ENCODE results near the gene CLPSL1.

Gene CLPSL1

GRCh38 chr6:35752330-35752729 is 28.5 kb upstream of the CLPSL1 start:
- DNase-seq (ENCODE audit: low spot score), result no peak
- no CpG with 5 or more reads among the region's 4 CpGs for WGBS, 2 donors (ENCODE audit: extremely low coverage in 2 of 2, insufficient read length in 2 of 2, insufficient replicate concordance in 1 of 2)

GRCh38 chr6:35754452-35755277 is 26.2 kb upstream of the CLPSL1 start:
- H3K4me2 ChIP-seq (ENCODE audit: insufficient read depth, low read length, poor library complexity, severe bottlenecking), result no peak overlapping the region
- no peak overlapping the region for H2BK12ac ChIP-seq (ENCODE audit: low read length)
- H4K91ac ChIP-seq (ENCODE audit: low read depth, low read length, poor library complexity), result no peak overlapping the region
- H3K4me3 ChIP-seq (ENCODE audit: low read length in 2 of 2), result no peak overlapping the region
- no peak overlapping the region for H2AK5ac ChIP-seq (ENCODE audit: low read depth, low read length)
- no peak overlapping the region for H3K27ac ChIP-seq (replicated peaks; ENCODE audit: low read length)
- H3K14ac ChIP-seq (ENCODE audit: low read length), result peak overlapping the region; percentile 25
- H3K4ac ChIP-seq (ENCODE audit: low read length), result no peak overlapping the region
- peak overlapping the region; percentile 65 for H2AFZ ChIP-seq (ENCODE audit: low read length)
- DNase-seq (ENCODE audit: low spot score), result no peak
- H2BK120ac ChIP-seq (ENCODE audit: low read depth, low read length), result no peak overlapping the region
- no peak overlapping the region for H3K9ac ChIP-seq (ENCODE audit: low read depth, low read length, poor library complexity)
- H3K4me1 ChIP-seq (ENCODE audit: control insufficient read depth in 2 of 2, insufficient read depth in 1 of 2, low read depth in 1 of 2, low read length in 2 of 2), result peaks cover 11 to 14% of the 10 kb centered on the region in 2 donors
- H4K8ac ChIP-seq (ENCODE audit: low read depth, low read length), result no peak overlapping the region
- no peaks in the 10 kb centered on the region for H3K27me3 ChIP-seq (ENCODE audit: control insufficient read depth in 3 of 3, insufficient read depth in 3 of 3, low read depth in 1 of 3, low read length in 3 of 3)
- H3K9me3 ChIP-seq (replicated peaks in 1 of 2; ENCODE audit: control insufficient read depth in 2 of 2, insufficient read depth in 1 of 2, low read depth in 1 of 2, low read length in 2 of 2), result no peaks in the 10 kb centered on the region
- no peaks in the 10 kb centered on the region for H3K79me1 ChIP-seq (ENCODE audit: low read depth, low read length)
- no CpG with 5 or more reads among the region's 6 CpGs for WGBS, 2 donors (ENCODE audit: extremely low coverage in 2 of 2, insufficient read length in 2 of 2, insufficient replicate concordance in 1 of 2)
- H3K36me3 ChIP-seq (replicated peaks in 1 of 2; ENCODE audit: control insufficient read depth in 2 of 2, insufficient read depth in 2 of 2, low read length in 2 of 2), result no peaks in the 10 kb centered on the region
- peak overlapping the region; percentile 74 for H3K18ac ChIP-seq (ENCODE audit: low read length)
- H3K23ac ChIP-seq (ENCODE audit: low read depth, low read length, poor library complexity), result no peak overlapping the region
- H2BK15ac ChIP-seq (ENCODE audit: low read length), result no peak overlapping the region
- no peak overlapping the region for H2BK5ac ChIP-seq (ENCODE audit: low read length)

More at GRCh38 chr6:35752330-35752729, 28.5 kb upstream of the CLPSL1 start:
- Histone ChIP-seq H2BK12ac (ENCODE audit: low read length) (no peak overlapping the region), H3K4me2 (ENCODE audit: insufficient read depth, low read length, poor library complexity, severe bottlenecking) (no peak overlapping the region), H2BK15ac (ENCODE audit: low read length) (no peak overlapping the region), H4K8ac (ENCODE audit: low read depth, low read length) (no peak overlapping the region), H3K9ac (ENCODE audit: low read depth, low read length, poor library complexity) (no peak overlapping the region), H3K4ac (ENCODE audit: low read length) (no peak overlapping the region), H2AFZ (ENCODE audit: low read length) (no peak overlapping the region), H2AK5ac (ENCODE audit: low read depth, low read length) (no peak overlapping the region), H3K18ac (ENCODE audit: low read length) (no peak overlapping the region), H4K91ac (ENCODE audit: low read depth, low read length, poor library complexity) (no peak overlapping the region), H3K14ac (ENCODE audit: low read length) (no peak overlapping the region), H3K4me3 (ENCODE audit: low read length in 2 of 2) (no peak overlapping the region), H3K23ac (ENCODE audit: low read depth, low read length, poor library complexity) (no peak overlapping the region), H2BK5ac (ENCODE audit: low read length) (no peak overlapping the region), H2BK120ac (ENCODE audit: low read depth, low read length) (no peak overlapping the region), H3K27me3 (ENCODE audit: control insufficient read depth in 3 of 3, insufficient read depth in 3 of 3, low read depth in 1 of 3, low read length in 3 of 3) (no peaks in the 10 kb centered on the region), H3K4me1 (ENCODE audit: control insufficient read depth in 2 of 2, insufficient read depth in 1 of 2, low read depth in 1 of 2, low read length in 2 of 2) (peaks cover 7 to 9% of the 10 kb centered on the region in 2 donors), H3K79me1 (ENCODE audit: low read depth, low read length) (no peaks in the 10 kb centered on the region), H3K27ac (replicated peaks; ENCODE audit: low read length) (no peak overlapping the region), H3K36me3 (replicated peaks in 1 of 2; ENCODE audit: control insufficient read depth in 2 of 2, insufficient read depth in 2 of 2, low read length in 2 of 2) (no peaks in the 10 kb centered on the region), H3K9me3 (replicated peaks in 1 of 2; ENCODE audit: control insufficient read depth in 2 of 2, insufficient read depth in 1 of 2, low read depth in 1 of 2, low read length in 2 of 2) (peaks cover 0 to 2% of the 10 kb centered on the region in 2 donors)

GRCh38 chr6:35755278-35755924 is 25.4 kb upstream of the CLPSL1 start:
- no peak overlapping the region for H3K4me2 ChIP-seq (ENCODE audit: insufficient read depth, low read length, poor library complexity, severe bottlenecking)
- no peak overlapping the region for H2BK120ac ChIP-seq (ENCODE audit: low read depth, low read length)
- peak overlapping the region; percentile 65 for H2AFZ ChIP-seq (ENCODE audit: low read length)
- H2BK5ac ChIP-seq (ENCODE audit: low read length), result no peak overlapping the region
- no peak overlapping the region for H4K8ac ChIP-seq (ENCODE audit: low read depth, low read length)
- no CpG with 5 or more reads among the region's 3 CpGs for WGBS, 2 donors (ENCODE audit: extremely low coverage in 2 of 2, insufficient read length in 2 of 2, insufficient replicate concordance in 1 of 2)
- H3K18ac ChIP-seq (ENCODE audit: low read length), result no peak overlapping the region
- H4K91ac ChIP-seq (ENCODE audit: low read depth, low read length, poor library complexity), result no peak overlapping the region
- H3K4me3 ChIP-seq (ENCODE audit: low read length in 2 of 2), result no peak overlapping the region
- no peak overlapping the region for H2BK12ac ChIP-seq (ENCODE audit: low read length)
- H3K23ac ChIP-seq (ENCODE audit: low read depth, low read length, poor library complexity), result no peak overlapping the region
- no peak overlapping the region for H3K27ac ChIP-seq (replicated peaks; ENCODE audit: low read length)
- no peaks in the 10 kb centered on the region for H3K36me3 ChIP-seq (replicated peaks in 1 of 2; ENCODE audit: control insufficient read depth in 2 of 2, insufficient read depth in 2 of 2, low read length in 2 of 2)
- no peaks in the 10 kb centered on the region for H3K79me1 ChIP-seq (ENCODE audit: low read depth, low read length)
- H3K4me1 ChIP-seq (ENCODE audit: control insufficient read depth in 2 of 2, insufficient read depth in 1 of 2, low read depth in 1 of 2, low read length in 2 of 2), result peaks cover 11 to 14% of the 10 kb centered on the region in 2 donors
- no peaks in the 10 kb centered on the region for H3K9me3 ChIP-seq (replicated peaks in 1 of 2; ENCODE audit: control insufficient read depth in 2 of 2, insufficient read depth in 1 of 2, low read depth in 1 of 2, low read length in 2 of 2)
- H2AK5ac ChIP-seq (ENCODE audit: low read depth, low read length), result no peak overlapping the region
- H2BK15ac ChIP-seq (ENCODE audit: low read length), result no peak overlapping the region
- H3K14ac ChIP-seq (ENCODE audit: low read length), result no peak overlapping the region
- no peak overlapping the region for H3K4ac ChIP-seq (ENCODE audit: low read length)
- no peak for DNase-seq (ENCODE audit: low spot score)
- no peak overlapping the region for H3K9ac ChIP-seq (ENCODE audit: low read depth, low read length, poor library complexity)
- no peaks in the 10 kb centered on the region for H3K27me3 ChIP-seq (ENCODE audit: control insufficient read depth in 3 of 3, insufficient read depth in 3 of 3, low read depth in 1 of 3, low read length in 3 of 3)

GRCh38 chr6:35757456-35758123 is 23.2 kb upstream of the CLPSL1 start:
- no peak overlapping the region for H3K23ac ChIP-seq (ENCODE audit: low read depth, low read length, poor library complexity)
- H2BK5ac ChIP-seq (ENCODE audit: low read length), result no peak overlapping the region
- H2AFZ ChIP-seq (ENCODE audit: low read length), result peak overlapping the region; percentile 71
- no peak overlapping the region for H4K91ac ChIP-seq (ENCODE audit: low read depth, low read length, poor library complexity)
- H2AK5ac ChIP-seq (ENCODE audit: low read depth, low read length), result no peak overlapping the region
- no peak overlapping the region for H3K4ac ChIP-seq (ENCODE audit: low read length)
- H3K27ac ChIP-seq (replicated peaks; ENCODE audit: low read length), result no peak overlapping the region
- H3K9me3 ChIP-seq (replicated peaks in 1 of 2; ENCODE audit: control insufficient read depth in 2 of 2, insufficient read depth in 1 of 2, low read depth in 1 of 2, low read length in 2 of 2), result no peaks in the 10 kb centered on the region
- DNase-seq (ENCODE audit: low spot score), result no peak
- no peak overlapping the region for H3K14ac ChIP-seq (ENCODE audit: low read length)
- H2BK15ac ChIP-seq (ENCODE audit: low read length), result no peak overlapping the region
- H3K4me2 ChIP-seq (ENCODE audit: insufficient read depth, low read length, poor library complexity, severe bottlenecking), result no peak overlapping the region
- H3K9ac ChIP-seq (ENCODE audit: low read depth, low read length, poor library complexity), result no peak overlapping the region
- no CpG with 5 or more reads among the region's 10 CpGs for WGBS, 2 donors (ENCODE audit: extremely low coverage in 2 of 2, insufficient read length in 2 of 2, insufficient replicate concordance in 1 of 2)
- H3K4me3 ChIP-seq (ENCODE audit: low read length in 2 of 2), result no peak overlapping the region
- no peak overlapping the region for H4K8ac ChIP-seq (ENCODE audit: low read depth, low read length)
- peaks cover 11 to 14% of the 10 kb centered on the region in 2 donors for H3K4me1 ChIP-seq (ENCODE audit: control insufficient read depth in 2 of 2, insufficient read depth in 1 of 2, low read depth in 1 of 2, low read length in 2 of 2)
- no peak overlapping the region for H3K18ac ChIP-seq (ENCODE audit: low read length)
- no peak overlapping the region for H2BK120ac ChIP-seq (ENCODE audit: low read depth, low read length)
- no peaks in the 10 kb centered on the region for H3K79me1 ChIP-seq (ENCODE audit: low read depth, low read length)
- H3K36me3 ChIP-seq (replicated peaks in 1 of 2; ENCODE audit: control insufficient read depth in 2 of 2, insufficient read depth in 2 of 2, low read length in 2 of 2), result no peaks in the 10 kb centered on the region
- no peak overlapping the region for H2BK12ac ChIP-seq (ENCODE audit: low read length)
- H3K27me3 ChIP-seq (ENCODE audit: control insufficient read depth in 3 of 3, insufficient read depth in 3 of 3, low read depth in 1 of 3, low read length in 3 of 3), result no peaks in the 10 kb centered on the region

All from neuronal stem cell (in vitro differentiated cells).